Endothelial cell of umbilical vein (primary cell): ENCODE results near the gene SLC6A19. TPM values are rescaled to one million over a fixed set of nuclear protein-coding genes. Genes with fewer than 3 reads are reported as not detected.

Experiments
- BruUV-seq: library from RNA; stranded (reverse); fragments of 400-500 nt; replicated peaks from 2 replicates; lab custom pipeline; 2021; lab: Mats Ljungman, UMichigan
- CTCF ChIA-PET: fragments of 300-600, 350-600 bp; sonication (Branson Sonifier 250); formaldehyde crosslinking; loops from one replicate; lab custom pipeline; 2021; ENCODE audit warnings: antibody characterized with exemption, inconsistent platforms; lab: Charles Lee
- POLR2A ChIA-PET: fragments of 300-600, 350-600 bp; sonication (Branson Sonifier 250); formaldehyde crosslinking; loops from one replicate; lab custom pipeline; 2021; ENCODE audit warnings: antibody characterized with exemption, inconsistent platforms; lab: Charles Lee
- DNase-seq: peaks from one replicate; pipeline ENCODE4 v3.0.0-alpha.2; 2011; ENCODE audit warnings: low read depth, low spot score
- FAIRE-seq: peaks from 2 replicates; lab custom pipeline; 2011; peaks lifted over from hg19 to GRCh38; lab: Jason Lieb, UNC
- H2AFZ ChIP-seq: 2 replicates; pipeline ENCODE4 v1.6.0; 2012; ENCODE audit warnings: low read depth, low read length, control low read depth, inconsistent platforms
- H3K27ac ChIP-seq: 2 replicates; pipeline ENCODE4 v1.5.1; 2011; ENCODE audit warnings: low read depth, mild to moderate bottlenecking, control low read depth, low read length, moderate library complexity; ENCODE audit not compliant: insufficient read depth
- H3K27me3 ChIP-seq, 2 experiments: 2 replicates each; pipeline versions ENCODE4 v1.6.0 to v1.6.1; 2011; ENCODE audit warnings: low read length in 2 of 2, mixed read lengths in 1 of 2; ENCODE audit not compliant: control insufficient read depth in 2 of 2, insufficient read depth in 2 of 2
- H3K36me3 ChIP-seq, 2 experiments: 2 replicates in 1 of 2; 3 replicates in 1 of 2; pipeline ENCODE4 v1.5.1; 2011; ENCODE audit warnings: low read length in 2 of 2, mild to moderate bottlenecking in 1 of 2, moderate library complexity in 1 of 2; ENCODE audit not compliant: control insufficient read depth in 2 of 2, insufficient read depth in 2 of 2; ENCODE audit errors: extremely low read depth in 1 of 2
- H3K4me1 ChIP-seq: 3 replicates; pipeline ENCODE4 v1.5.1; 2011; ENCODE audit warnings: mild to moderate bottlenecking, low read length; ENCODE audit not compliant: control insufficient read depth, insufficient read depth; ENCODE audit errors: extremely low read depth
- H3K4me2 ChIP-seq: 2 replicates; pipeline ENCODE4 v1.6.1; 2011; ENCODE audit warnings: low read length, control low read depth, mixed read lengths; ENCODE audit not compliant: insufficient read depth
- H3K4me3 ChIP-seq, 3 experiments: fragments of 200-600 bp in 1 of 3; sonication (generic), shearing (Covaris generic) in 1 of 3; replicated peaks in 1 of 3; 2 replicates each; pipeline ENCODE4 v1.5.1; 2011 to 2016; ENCODE audit warnings: control low read depth in 3 of 3, low read length in 3 of 3, mild to moderate bottlenecking in 2 of 3, inconsistent platforms in 1 of 3, low read depth in 1 of 3, moderate library complexity in 1 of 3; ENCODE audit not compliant: insufficient read depth in 1 of 3
- H3K79me2 ChIP-seq: 2 replicates; pipeline ENCODE4 v1.6.0; 2012; ENCODE audit warnings: low read length, inconsistent platforms; ENCODE audit not compliant: control insufficient read depth, insufficient read depth
- H3K9ac ChIP-seq: replicated peaks from 2 replicates; pipeline ENCODE3; 2011; ENCODE audit warnings: low read length, control low read depth; ENCODE audit not compliant: insufficient read depth; ENCODE audit errors: extremely low read depth
- H3K9me1 ChIP-seq: replicated peaks from 3 replicates; pipeline ENCODE4 v1.6.0; 2011; ENCODE audit warnings: mild to moderate bottlenecking, low read length; ENCODE audit not compliant: control insufficient read depth, insufficient read depth; ENCODE audit errors: extremely low read depth
- H3K9me3 ChIP-seq: replicated peaks from 2 replicates; pipeline ENCODE4 v1.5.1; 2012; ENCODE audit warnings: low read length, inconsistent platforms; ENCODE audit not compliant: control insufficient read depth, insufficient read depth
- H4K20me1 ChIP-seq: replicated peaks from 2 replicates; pipeline ENCODE3; 2011; ENCODE audit warnings: mild to moderate bottlenecking, low read length; ENCODE audit not compliant: control insufficient read depth, insufficient read depth; ENCODE audit errors: extremely low read depth
- CTCF ChIP-seq, 2 donors: IDR thresholded peaks; 1 replicate in 1 of 2; 2 replicates in 1 of 2; pipeline ENCODE4 v1.5.1; 2011; ENCODE audit warnings: low read length in 2 of 2, mild to moderate bottlenecking in 2 of 2, moderate library complexity in 2 of 2, control low read depth in 1 of 2, inconsistent platforms in 1 of 2, low read depth in 1 of 2; ENCODE audit not compliant: insufficient read depth in 1 of 2; ENCODE audit errors: extremely low read depth in 1 of 2
- EZH2 ChIP-seq: IDR thresholded peaks from 2 replicates; pipeline ENCODE4 v1.6.1; 2012; ENCODE audit warnings: borderline replicate concordance, low read depth, mild to moderate bottlenecking, moderate library complexity, low read length, inconsistent platforms; ENCODE audit not compliant: severe bottlenecking
- FOS ChIP-seq: IDR thresholded peaks from 2 replicates; pipeline ENCODE4 v1.6.1; 2011; ENCODE audit warnings: mild to moderate bottlenecking, low read length, moderate library complexity, borderline replicate concordance; ENCODE audit not compliant: insufficient read depth
- GATA2 ChIP-seq: IDR thresholded peaks from 2 replicates; pipeline ENCODE4 v1.7.0; 2011; ENCODE audit warnings: low read depth, mild to moderate bottlenecking, moderate library complexity, mixed read lengths, low read length; ENCODE audit not compliant: insufficient read length, insufficient read depth
- JUN ChIP-seq: IDR thresholded peaks from 2 replicates; pipeline ENCODE4 v1.6.1; 2011; ENCODE audit warnings: borderline replicate concordance, low read depth; ENCODE audit not compliant: insufficient read length, insufficient read depth
- MAX ChIP-seq: IDR thresholded peaks from 2 replicates; pipeline ENCODE4 v1.6.1; 2011; ENCODE audit not compliant: insufficient read depth, insufficient read length
- MYC ChIP-seq: IDR thresholded peaks from one replicate; pipeline ENCODE4 v1.6.1; 2011; ENCODE audit warnings: mild to moderate bottlenecking, low read depth, low read length
- POLR2A ChIP-seq: IDR thresholded peaks from 2 replicates; pipeline ENCODE4 v1.6.1; 2012; ENCODE audit warnings: low read depth, mild to moderate bottlenecking, control low read depth, low read length
- POLR2AphosphoS5 ChIP-seq: IDR thresholded peaks from 2 replicates; pipeline ENCODE4 v1.6.1; 2012; ENCODE audit warnings: low read depth, mild to moderate bottlenecking, control low read depth, low read length, moderate library complexity; ENCODE audit not compliant: insufficient read depth
- dilution Hi-C: fragments of 300-500 bp; cut with MboI; formaldehyde crosslinking; loops from one replicate; pipeline ENCODE4 v1.15.0; 2019; ENCODE audit warnings: low sequenced_read_pairs; ENCODE audit not compliant: extremely low pct_ligation_motif_present
- intact Hi-C: fragments of 100-400 bp; cut with micrococcal nuclease; formaldehyde crosslinking; loops from one replicate; pipeline ENCODE4 v1.10.0; 2022
- polyA plus RNA-seq, 4 experiments: library from polyadenylated mRNA; depleted of rRNA in 3 of 4; stranded (reverse) in 3 of 4; unstranded in 1 of 4; fragments of >200 nt; gene quantifications; 2 replicates each; pipeline versions ENCODE4 v1.2.1 to v1.2.3, GENCODE V29; 2011 to 2012; ENCODE audit warnings: missing spikeins in 1 of 4
- total RNA-seq: library from RNA; stranded (reverse); gene quantifications from 2 replicates; pipeline ENCODE4 v1.2.3, GENCODE V29; 2021

Gene SLC6A19
- total and polyA plus RNA-seq, 2 donors (not counting 3 experiments of a cell fraction or from before 2014, with no cell fraction given), result not detected

GRCh38 chr5:1209896-1210776, 8.7 kb downstream of the SLC6A19 start:
- DNase-seq (no peak), FAIRE-seq (no peak)
- Histone ChIP-seq H3K27ac (no peak overlapping the region), H3K79me2 (no peaks in the 10 kb centered on the region), H3K4me2 (no peak overlapping the region), H3K4me3 (no peak overlapping the region), H3K4me1 (no peaks in the 10 kb centered on the region), H2AFZ (no peak overlapping the region), H3K9me3 (no peaks in the 10 kb centered on the region), H3K9ac (no peak overlapping the region), H3K9me1 (no peaks in the 10 kb centered on the region), H3K36me3 (no peaks in the 10 kb centered on the region), H3K27me3 (no peaks in the 10 kb centered on the region), H4K20me1 (no peaks in the 10 kb centered on the region)
- ChIA-PET POLR2A (no interaction called here), CTCF (interaction anchor here (4.0 kb wide), 1 partner anchor 435 kb away, joined by 55 read pairs; no protein-coding TSS in a partner anchor)
- intact Hi-C loops, result loop anchor here (2.0 kb wide), 1 partner anchor 435 kb away; no protein-coding TSS in a partner anchor
- dilution Hi-C loops, result no loop called here
- TF ChIP-seq POLR2A, result no peak
- no peak for TF ChIP-seq MAX
- no peak for TF ChIP-seq JUN
- TF ChIP-seq POLR2AphosphoS5, result no peak
- no peak for TF ChIP-seq MYC
- TF ChIP-seq EZH2, result no peak
- no peak for TF ChIP-seq CTCF (IDR thresholded peaks at IDR 0.05; ENCODE audit: extremely low read depth in 1 of 2, insufficient read depth in 1 of 2, low read depth in 1 of 2, low read length in 2 of 2)
- TF ChIP-seq FOS, result no peak
- TF ChIP-seq GATA2, result no peak
- BruUV-seq, result no TSS peak
